H9 (cell line): ENCODE results near the gene SAA4. TPM values are rescaled to one million over a fixed set of nuclear protein-coding genes. Genes with fewer than 3 reads are reported as not detected.

Experiments used
- DNase-seq: peaks from one replicate; pipeline ENCODE4 v3.0.0-alpha.2; 2017
- H2AFZ ChIP-seq: one replicate; pipeline ENCODE4 v1.6.1; 2013; ENCODE audit warnings: mild to moderate bottlenecking, low read length, control low read depth, moderate library complexity
- H2AK5ac ChIP-seq: 2 replicates; pipeline ENCODE4 v1.6.1; 2013; ENCODE audit warnings: low read length, control low read depth, mixed read lengths; ENCODE audit not compliant: insufficient read length
- H2BK120ac ChIP-seq: one replicate; pipeline ENCODE4 v1.6.1; 2013; ENCODE audit warnings: low read depth, mild to moderate bottlenecking, low read length, control low read depth, inconsistent platforms; ENCODE audit not compliant: poor library complexity, severe bottlenecking
- H2BK12ac ChIP-seq: 2 replicates; pipeline ENCODE4 v1.6.1; 2013; ENCODE audit warnings: low read length, control low read depth, mixed read lengths, low read depth; ENCODE audit not compliant: insufficient read length
- H2BK15ac ChIP-seq: 2 replicates; pipeline ENCODE4 v1.6.1; 2013; ENCODE audit warnings: low read depth, low read length, control low read depth
- H2BK20ac ChIP-seq: one replicate; pipeline ENCODE4 v1.6.1; 2013; ENCODE audit warnings: low read depth, mild to moderate bottlenecking, low read length, control low read depth, inconsistent platforms; ENCODE audit not compliant: poor library complexity, severe bottlenecking
- H2BK5ac ChIP-seq: 2 replicates; pipeline ENCODE4 v1.6.1; 2013; ENCODE audit warnings: low read length, control low read depth, mixed read lengths; ENCODE audit not compliant: insufficient read length
- H3K14ac ChIP-seq: 2 replicates; pipeline ENCODE4 v1.6.1; 2013; ENCODE audit warnings: low read length, control low read depth; ENCODE audit not compliant: insufficient read depth
- H3K18ac ChIP-seq: 2 replicates; pipeline ENCODE4 v1.6.1; 2013; ENCODE audit warnings: low read depth, mild to moderate bottlenecking, mixed read lengths, low read length, control low read depth; ENCODE audit not compliant: insufficient read length
- H3K23ac ChIP-seq: 2 replicates; pipeline ENCODE4 v1.6.1; 2013; ENCODE audit warnings: low read length, control low read depth, mixed read lengths, low read depth; ENCODE audit not compliant: insufficient read length
- H3K23me2 ChIP-seq: 2 replicates; pipeline ENCODE4 v1.6.1; 2013; ENCODE audit warnings: low read depth, mild to moderate bottlenecking, mixed read lengths, low read length, control low read depth; ENCODE audit not compliant: insufficient read length, poor library complexity, severe bottlenecking
- H3K27ac ChIP-seq: 2 replicates; pipeline ENCODE4 v1.5.1; 2013; ENCODE audit warnings: low read length, control low read depth, mixed read lengths, low read depth; ENCODE audit not compliant: insufficient read length
- H3K27me3 ChIP-seq: 2 replicates; pipeline ENCODE4 v1.6.1; 2013; ENCODE audit warnings: low read length, control low read depth, inconsistent platforms; ENCODE audit not compliant: insufficient read depth
- H3K4ac ChIP-seq: 2 replicates; pipeline ENCODE4 v1.6.1; 2013; ENCODE audit warnings: low read depth, mild to moderate bottlenecking, control low read depth, inconsistent platforms, low read length, moderate library complexity
- H3K4me1 ChIP-seq: 2 replicates; pipeline ENCODE4 v1.6.1; 2013; ENCODE audit warnings: low read length, control low read depth, inconsistent platforms; ENCODE audit not compliant: insufficient read depth
- H3K4me2 ChIP-seq: 2 replicates; pipeline ENCODE4 v1.6.1; 2013; ENCODE audit warnings: low read length, control low read depth, mixed read lengths; ENCODE audit not compliant: insufficient read length, insufficient read depth
- H3K56ac ChIP-seq: 2 replicates; pipeline ENCODE4 v1.6.1; 2013; ENCODE audit warnings: low read depth, mild to moderate bottlenecking, mixed read lengths, low read length, control low read depth; ENCODE audit not compliant: insufficient read length
- H3K79me1 ChIP-seq: 2 replicates; pipeline ENCODE4 v1.6.1; 2013; ENCODE audit warnings: low read depth, mild to moderate bottlenecking, moderate library complexity, low read length, control low read depth, inconsistent platforms; ENCODE audit not compliant: insufficient read depth, poor library complexity, severe bottlenecking
- H3K79me2 ChIP-seq: 2 replicates; pipeline ENCODE4 v1.6.1; 2013; ENCODE audit warnings: low read length, control low read depth, inconsistent platforms; ENCODE audit not compliant: insufficient read depth
- H3K9ac ChIP-seq: 2 replicates; pipeline ENCODE4 v1.6.1; 2013; ENCODE audit warnings: low read length, control low read depth, mixed read lengths; ENCODE audit not compliant: insufficient read length; ENCODE audit errors: extremely low read depth
- H3K9me3 ChIP-seq: one replicate; pipeline ENCODE4 v1.6.1; 2013; ENCODE audit warnings: low read depth, low read length, inconsistent platforms; ENCODE audit not compliant: control insufficient read depth
- H3T11ph ChIP-seq: one replicate; pipeline ENCODE4 v1.6.1; 2013; ENCODE audit warnings: mild to moderate bottlenecking, low read length, control low read depth, inconsistent platforms
- H4K20me1 ChIP-seq: one replicate; pipeline ENCODE4 v1.6.1; 2013; ENCODE audit not compliant: control insufficient read depth, insufficient read length, insufficient read depth
- H4K5ac ChIP-seq: 2 replicates; pipeline ENCODE4 v1.6.1; 2013; ENCODE audit warnings: low read depth, mild to moderate bottlenecking, mixed read lengths, low read length, control low read depth; ENCODE audit not compliant: insufficient read length
- H4K8ac ChIP-seq: replicated peaks from 2 replicates; pipeline ENCODE4 v1.6.1; 2013; ENCODE audit warnings: low read length, control low read depth, mixed read lengths, low read depth; ENCODE audit not compliant: insufficient read length
- H4K91ac ChIP-seq: 2 replicates; pipeline ENCODE4 v1.6.1; 2013; ENCODE audit warnings: low read depth, mild to moderate bottlenecking, moderate library complexity, mixed read lengths, low read length, control low read depth; ENCODE audit not compliant: insufficient read length
- H3K27ac Mint-ChIP-seq, 3 experiments: 2 replicates in 2 of 3; 3 replicates in 1 of 3; pipeline ENCODE4 v1.8.0; 2020 to 2021; ENCODE audit warnings: mixed read lengths in 3 of 3, mild to moderate bottlenecking in 1 of 3, moderate library complexity in 1 of 3
- H3K27me3 Mint-ChIP-seq: 2 replicates; pipeline ENCODE4 v1.8.0; 2021; ENCODE audit warnings: low read depth, mild to moderate bottlenecking, moderate library complexity, mixed read lengths
- H3K36me3 Mint-ChIP-seq, 3 experiments: 2 replicates in 2 of 3; 3 replicates in 1 of 3; pipeline ENCODE4 v1.8.0; 2020 to 2021; ENCODE audit warnings: low read depth in 3 of 3, mixed read lengths in 3 of 3; ENCODE audit not compliant: insufficient read depth in 1 of 3
- H3K4me1 Mint-ChIP-seq, 2 experiments: 2 replicates each; pipeline ENCODE4 v1.8.0; 2020; ENCODE audit warnings: mixed read lengths in 2 of 2
- H3K4me3 Mint-ChIP-seq, 2 experiments: 2 replicates in 1 of 2; 3 replicates in 1 of 2; pipeline ENCODE4 v1.8.0; 2020 to 2021; ENCODE audit warnings: mild to moderate bottlenecking in 2 of 2, mixed read lengths in 2 of 2, moderate library complexity in 1 of 2
- H3K9me3 Mint-ChIP-seq, 2 experiments: 2 replicates in 1 of 2; 3 replicates in 1 of 2; pipeline ENCODE4 v1.8.0; 2020; ENCODE audit warnings: mild to moderate bottlenecking in 2 of 2, mixed read lengths in 2 of 2, moderate library complexity in 1 of 2
- CTCF ChIP-seq: fragments of 200-600 bp; sonication (generic); conservative IDR thresholded peaks from 3 replicates; pipeline ENCODE4 v1.8.0; 2021; ENCODE audit warnings: antibody characterized with exemption, mild to moderate bottlenecking
- WGBS: extraction: QIAGEN DNeasy Blood & Tissue Kit; methylation state at CpG from one replicate; pipeline ENCODE4 v1.1.7; 2013; ENCODE audit warnings: missing lambda C conversion rate, low lambda C conversion rate, mixed read lengths; ENCODE audit not compliant: insufficient read length; ENCODE audit errors: extremely low coverage; 5-methylcytosine and 5-hydroxymethylcytosine counted together
- total RNA-seq: library from RNA; stranded (reverse); gene quantifications from 2 replicates; pipeline ENCODE4 v1.2.1, GENCODE V29; 2021

The SAA4 gene
- total RNA-seq, 1 experiment from 2014 or later: not detected

- Histone ChIP-seq H3K4me2 (no peak overlapping the region), H3K27me3 (no peaks in the 10 kb centered on the region), H2AK5ac (no peak overlapping the region), H3T11ph (no peak overlapping the region), H3K4ac (no peak overlapping the region), H3K23me2 (no peaks in the 10 kb centered on the region), H2BK15ac (no peak overlapping the region), H2BK20ac (no peak overlapping the region), H4K20me1 (no peaks in the 10 kb centered on the region), H3K18ac (no peak overlapping the region), H2BK12ac (no peak overlapping the region), H3K27ac (no peak overlapping the region), H3K4me1 (no peaks in the 10 kb centered on the region), H4K91ac (no peak overlapping the region), H3K23ac (no peak overlapping the region), H3K79me2 (no peaks in the 10 kb centered on the region), H2BK5ac (no peak overlapping the region), H3K14ac (no peak overlapping the region; the same call in 1 of the 2 replicates), H2AFZ (no peak overlapping the region), H3K79me1 (no peaks in the 10 kb centered on the region), H2BK120ac (no peak overlapping the region), H4K5ac (no peak overlapping the region), H3K9me3 (no peaks in the 10 kb centered on the region), H3K9ac (no peak overlapping the region), H3K56ac (no peak overlapping the region), H4K8ac (no peak overlapping the region)
- Mint-ChIP-seq H3K4me3 (no peak overlapping the region), H3K9me3 (peaks cover 0 to 4% of the 10 kb centered on the region in 2 experiments; a peak in 2 of 5 replicates), H3K4me1 (peaks cover 0 to 3% of the 10 kb centered on the region in 2 experiments; a peak in 2 of 4 replicates), H3K27ac (no peak overlapping the region), H3K27me3 (peaks cover 5% of the 10 kb centered on the region), H3K36me3 (no peaks in the 10 kb centered on the region)
- no peak for DNase-seq
- WGBS: no CpG with 5 or more reads among the region's 3 CpGs
- no peak for TF ChIP-seq CTCF
Observed at GRCh38 chr11:18204220-18204619, 32.4 kb downstream of the SAA4 start.
